Kidney (tissue), 14 donors: ENCODE results near the gene BTNL3. TPM values are rescaled to one million over a fixed set of nuclear protein-coding genes. Genes with fewer than 3 reads are reported as not detected.
A peak's percentile ranks its signal among the peaks of the same experiment; 100 is the strongest.

Source experiments
- DNase-seq, 5 donors: peaks; one replicate each; pipeline ENCODE4 v3.0.0-alpha.2; 2013 to 2020
- FAIRE-seq: peaks from 2 replicates; lab custom pipeline; 2012; peaks lifted over from hg19 to GRCh38; lab: Jason Lieb, UNC
- H3K27ac ChIP-seq, 2 donors: one replicate each; pipeline ENCODE4 v1.7.0; 2013; ENCODE audit warnings: low read depth in 2 of 2, low read length in 2 of 2, inconsistent platforms in 1 of 2
- H3K27me3 ChIP-seq: one replicate; pipeline ENCODE4 v1.7.1; 2013; ENCODE audit warnings: low read length, inconsistent platforms; ENCODE audit not compliant: control insufficient read depth, insufficient read depth
- H3K36me3 ChIP-seq, 3 donors: one replicate each; pipeline versions ENCODE4 v1.7.0 to v1.7.1; 2013; ENCODE audit warnings: low read length in 3 of 3, control low read depth in 1 of 3, inconsistent platforms in 1 of 3; ENCODE audit not compliant: insufficient read depth in 3 of 3, control insufficient read depth in 2 of 3
- H3K4me1 ChIP-seq, 3 donors: one replicate each; pipeline versions ENCODE4 v1.7.0 to v1.7.1; 2013; ENCODE audit warnings: low read length in 3 of 3, inconsistent platforms in 1 of 3, low read depth in 1 of 3; ENCODE audit not compliant: control insufficient read depth in 2 of 3, insufficient read depth in 2 of 3
- H3K4me3 ChIP-seq, 3 donors: one replicate each; pipeline versions ENCODE4 v1.7.0 to v1.8.1; 2013; ENCODE audit warnings: low read length in 3 of 3, control low read depth in 1 of 3, inconsistent platforms in 1 of 3
- H3K9ac ChIP-seq, 3 donors: one replicate each; pipeline versions ENCODE4 v1.7.0 to v1.7.1; 2013; ENCODE audit warnings: low read length in 3 of 3, control low read depth in 1 of 3, inconsistent platforms in 1 of 3
- H3K9me3 ChIP-seq, 3 donors: one replicate each; pipeline versions ENCODE4 v1.7.0 to v1.7.1; 2013; ENCODE audit warnings: low read length in 3 of 3, control low read depth in 1 of 3, inconsistent platforms in 1 of 3; ENCODE audit not compliant: control insufficient read depth in 2 of 3, insufficient read depth in 1 of 3
- CTCF ChIP-seq: IDR thresholded peaks from 3 replicates; pipeline ENCODE4 v1.5.1; 2012; ENCODE audit warnings: mild to moderate bottlenecking, moderate library complexity, borderline replicate concordance; ENCODE audit not compliant: insufficient read depth; ENCODE audit errors: extremely low read depth
- intact Hi-C: fragments of 100-400 bp; cut with DNase I; formaldehyde crosslinking; loops from one replicate; pipeline ENCODE4 v1.11.1; 2022
- polyA plus RNA-seq: library from polyadenylated mRNA; stranded (reverse); fragments of 350-450 nt; fragmentation: Illumina TruSeq; extraction: RNeasy Lipid Tissue Mini Kit (QIAGEN cat#74804); gene quantifications from one replicate; pipeline ENCODE4 v1.2.3, GENCODE V29; 2014; ENCODE audit warnings: low read depth, low replicate concordance; ENCODE audit not compliant: insufficient read depth
- total RNA-seq: library from RNA; stranded (reverse); fragmentation: NEBNext Ultra II Directional; extraction: Animal tissue kit (Norgen Biotek cat#: 25700); gene quantifications from one replicate; pipeline ENCODE4 v1.2.1, GENCODE V29; 2021
- donor health status: control.
- donor health status: control.
- donor health status: control.
- donor health status: control.
- donor health status: control.
- donor health status: DM: yes; HTN: yes; CAD: no.
- donor health status: Normal renal cell carcinoma (clear cell type).

The BTNL3 gene
- total and polyA plus RNA-seq, 2 donors from 2014 or later, result 0.30 TPM; not detected in 1

- Histone ChIP-seq H3K27ac (no peak overlapping the region), H3K4me3 (no peak overlapping the region), H3K36me3 (no peaks in the 10 kb centered on the region), H3K9ac (no peak overlapping the region), H3K9me3 (no peaks in the 10 kb centered on the region), H3K4me1 (no peaks in the 10 kb centered on the region), H3K27me3 (no peaks in the 10 kb centered on the region)
- no peak for TF ChIP-seq CTCF
- intact Hi-C loops, result no loop called here
- FAIRE-seq (no peak), DNase-seq (no peak)
Observed at GRCh38 chr5:180982008-180982741, 6.5 kb upstream of the BTNL3 start.

- FAIRE-seq, result no peak
- Histone ChIP-seq H3K4me1 (no peaks in the 10 kb centered on the region), H3K9me3 (no peaks in the 10 kb centered on the region), H3K27ac (no peak overlapping the region), H3K4me3 (no peak overlapping the region), H3K27me3 (no peaks in the 10 kb centered on the region), H3K36me3 (no peaks in the 10 kb centered on the region), H3K9ac (no peak overlapping the region)
- DNase-seq, result no peak
- TF ChIP-seq CTCF, result no peak
- intact Hi-C loops, result no loop called here
Observed at GRCh38 chr5:180988016-180988415, 630 bp upstream of the BTNL3 start.

GRCh38 chr5:180990086-180990881, 1.6 kb downstream of the BTNL3 start:
- H3K36me3 ChIP-seq, result no peaks in the 10 kb centered on the region
- intact Hi-C loops, result no loop called here
- FAIRE-seq, result no peak
- H3K27ac ChIP-seq, result no peak overlapping the region
- H3K9ac ChIP-seq, result no peak overlapping the region
- H3K9me3 ChIP-seq, result no peaks in the 10 kb centered on the region
- no peaks in the 10 kb centered on the region for H3K4me1 ChIP-seq
- H3K4me3 ChIP-seq, result no peak overlapping the region
- no peak for TF ChIP-seq CTCF
- H3K27me3 ChIP-seq, result no peaks in the 10 kb centered on the region
- DNase-seq, result peak in 1 of 5 donors; percentile 6
